ENCODE data around the gene MAN1A1.

- TF ChIP-seq POLR2A (IDR thresholded peaks at IDR 0.05) (no peak), CTCF (IDR thresholded peaks at IDR 0.05) (no peak)
Observed at GRCh38 chr6:119347466-119348095, 2.0 kb downstream of the MAN1A1 start.

Measured in uterus (tissue), 2 donors.